ENCODE results near the gene KBTBD4. TPM values are rescaled to one million over a fixed set of nuclear protein-coding genes. Genes with fewer than 3 reads are reported as not detected.
A peak's percentile ranks its signal among the peaks of the same experiment; 100 is the strongest.

Gene KBTBD4
- polyA plus RNA-seq, 1 donor from 2014 or later: 79.5 TPM

- H3F3A ChIP-seq (ENCODE audit: insufficient read depth, low read length, poor library complexity, severe bottlenecking): no peaks in the 10 kb centered on the region
- no peaks in the 10 kb centered on the region for H3K36me3 ChIP-seq (ENCODE audit: insufficient read depth, low read length)
- no peaks in the 10 kb centered on the region for H3K27me3 ChIP-seq (ENCODE audit: insufficient read depth, low read depth, low read length)
- H3K79me2 ChIP-seq (replicated peaks; ENCODE audit: insufficient read depth, low read length): peaks cover 55% of the 10 kb centered on the region
- peak overlapping the region; percentile 81 for H3K4me2 ChIP-seq (ENCODE audit: low read length)
- TF ChIP-seq MXI1 (conservative IDR thresholded peaks at IDR 0.05; ENCODE audit: poor library complexity, severe bottlenecking): no peak
- no peak for TF ChIP-seq EP300 (conservative IDR thresholded peaks at IDR 0.05; ENCODE audit: poor library complexity, severe bottlenecking)
- TF ChIP-seq CTCF (IDR thresholded peaks at IDR 0.05; ENCODE audit: poor library complexity, severe bottlenecking): no peak
- TF ChIP-seq EZH2 (IDR thresholded peaks at IDR 0.05; ENCODE audit: borderline replicate concordance, insufficient read depth, low read length, poor library complexity, severe bottlenecking): no peak
- no peak for TF ChIP-seq RAD21 (conservative IDR thresholded peaks at IDR 0.05)
- no peak for TF ChIP-seq SMC3 (conservative IDR thresholded peaks at IDR 0.05; ENCODE audit: poor library complexity)
- no peak for TF ChIP-seq POLR2AphosphoS5 (IDR thresholded peaks at IDR 0.05)
- TF ChIP-seq REST (IDR thresholded peaks at IDR 0.05; ENCODE audit: borderline replicate concordance): no peak
- no peak for TF ChIP-seq TAF1 (IDR thresholded peaks at IDR 0.05; ENCODE audit: low read depth)
- H3K4me3 ChIP-seq (ENCODE audit: low read length): peak overlapping the region; percentile 94
- no peaks in the 10 kb centered on the region for H3K9me2 ChIP-seq (ENCODE audit: insufficient read depth, low read length)
- H3K27ac ChIP-seq (ENCODE audit: low read length): peak overlapping the region; percentile 91
- H2AFZ ChIP-seq (ENCODE audit: low read depth, low read length): peak overlapping the region; percentile 34
- H3K9me3 ChIP-seq (ENCODE audit: low read length): no peaks in the 10 kb centered on the region
- no peaks in the 10 kb centered on the region for H4K20me1 ChIP-seq (ENCODE audit: insufficient read depth)
- peak overlapping the region; percentile 94 for H3K9ac ChIP-seq (ENCODE audit: low read length)
Measured at GRCh38 chr11:47552056-47552565, 26.7 kb downstream of the KBTBD4 start.

- Histone ChIP-seq H3K27me3 (ENCODE audit: insufficient read depth, low read depth, low read length) (no peaks in the 10 kb centered on the region), H3F3A (ENCODE audit: insufficient read depth, low read length, poor library complexity, severe bottlenecking) (no peaks in the 10 kb centered on the region), H2AFZ (ENCODE audit: low read depth, low read length) (no peak overlapping the region), H3K9ac (ENCODE audit: low read length) (no peak overlapping the region), H3K9me3 (ENCODE audit: low read length) (no peaks in the 10 kb centered on the region), H3K36me3 (ENCODE audit: insufficient read depth, low read length) (no peaks in the 10 kb centered on the region), H3K79me2 (replicated peaks; ENCODE audit: insufficient read depth, low read length) (peaks cover 64% of the 10 kb centered on the region), H3K4me2 (ENCODE audit: low read length) (peak overlapping the region; percentile 81), H3K27ac (ENCODE audit: low read length) (no peak overlapping the region), H4K20me1 (ENCODE audit: insufficient read depth) (no peaks in the 10 kb centered on the region), H3K4me3 (ENCODE audit: low read length) (peak overlapping the region; percentile 94), H3K9me2 (ENCODE audit: insufficient read depth, low read length) (no peaks in the 10 kb centered on the region)
- TF ChIP-seq CTCF (IDR thresholded peaks at IDR 0.05; ENCODE audit: poor library complexity, severe bottlenecking) (peak; percentile 55), SMC3 (conservative IDR thresholded peaks at IDR 0.05; ENCODE audit: poor library complexity) (peak; percentile 20), REST (IDR thresholded peaks at IDR 0.05; ENCODE audit: borderline replicate concordance) (no peak)
Measured at GRCh38 chr11:47551086-47551485, 27.7 kb downstream of the KBTBD4 start.
